Transverse colon (tissue), 4 donors: ENCODE measurements around the gene TANGO6.

Experiments
- CTCF ChIP-seq, 5 experiments: fragments of 200-600 bp in 3 of 5; fragments of 450-650 bp in 2 of 5; sonication (generic) in 3 of 5; IDR thresholded peaks; 1 replicate in 2 of 5; 2 replicates in 3 of 5; pipeline ENCODE4 v1.5.1; 2016 to 2017; ENCODE audit warnings: antibody characterized with exemption in 5 of 5, inconsistent platforms in 3 of 5, mild to moderate bottlenecking in 2 of 5, moderate library complexity in 1 of 5
- EP300 ChIP-seq: sonication (generic); formaldehyde crosslinking; IDR thresholded peaks from one replicate; pipeline ENCODE4 v1.6.1; 2017; ENCODE audit warnings: antibody characterized with exemption, low read depth
- POLR2A ChIP-seq: fragments of 450-650 bp; IDR thresholded peaks from one replicate; pipeline ENCODE4 v1.6.1; 2016; ENCODE audit warnings: antibody characterized with exemption, mild to moderate bottlenecking, moderate library complexity
- POLR2AphosphoS5 ChIP-seq, 3 donors: sonication (generic); formaldehyde crosslinking; IDR thresholded peaks; one replicate each; pipeline ENCODE4 v1.6.1; 2016; ENCODE audit warnings: antibody characterized with exemption in 3 of 3

- TF ChIP-seq CTCF (IDR thresholded peaks at IDR 0.05) (no peak), POLR2A (no peak), POLR2AphosphoS5 (IDR thresholded peaks at IDR 0.05) (no peak), EP300 (no peak)
Observed at GRCh38 chr16:69071036-69071435, 227.7 kb downstream of the TANGO6 start.
